HFFc6 (cell line): ENCODE results near the gene RBMS3. TPM values are rescaled to one million over a fixed set of nuclear protein-coding genes. Genes with fewer than 3 reads are reported as not detected.

Experiments
- DNase-seq: peaks from one replicate; pipeline ENCODE4 v3.0.0-alpha.2; 2018
- H3K27ac Mint-ChIP-seq: 2 replicates; pipeline ENCODE4 v1.8.0; 2020; ENCODE audit warnings: mild to moderate bottlenecking, mixed read lengths
- H3K27me3 Mint-ChIP-seq: 2 replicates; pipeline ENCODE4 v1.8.0; 2021; ENCODE audit warnings: mild to moderate bottlenecking, moderate library complexity, mixed read lengths; ENCODE audit not compliant: insufficient read depth
- H3K36me3 Mint-ChIP-seq: 2 replicates; pipeline ENCODE4 v1.8.0; 2021; ENCODE audit warnings: low read depth, mixed read lengths
- H3K4me1 Mint-ChIP-seq: 2 replicates; pipeline ENCODE4 v1.8.0; 2020; ENCODE audit warnings: low read depth, mixed read lengths
- H3K4me3 Mint-ChIP-seq: 2 replicates; pipeline ENCODE4 v1.8.0; 2020; ENCODE audit warnings: mild to moderate bottlenecking, moderate library complexity, mixed read lengths
- H3K9me3 Mint-ChIP-seq: 2 replicates; pipeline ENCODE4 v1.8.0; 2020; ENCODE audit warnings: mild to moderate bottlenecking, mixed read lengths
- total RNA-seq, 6 experiments: library from RNA; stranded (reverse); fragmentation: NEBNext Ultra II Directional; extraction: Animal tissue kit (Norgen Biotek cat#: 25700); gene quantifications; 2 replicates in 1 of 6; 3 replicates in 5 of 6; pipeline ENCODE4 v1.2.3, GENCODE V29; 2021
- TF ChIP-seq, protein P1 (sequence below): fragments of 200-600 bp; sonication (generic); IDR thresholded peaks from 2 replicates; pipeline ENCODE4 v1.5.0; 2021; ENCODE audit warnings: antibody characterized with exemption, mild to moderate bottlenecking

Gene RBMS3
- total RNA-seq, 6 experiments from 2014 or later: 22.8 to 46.9 (median 39.4) TPM

DNA sequence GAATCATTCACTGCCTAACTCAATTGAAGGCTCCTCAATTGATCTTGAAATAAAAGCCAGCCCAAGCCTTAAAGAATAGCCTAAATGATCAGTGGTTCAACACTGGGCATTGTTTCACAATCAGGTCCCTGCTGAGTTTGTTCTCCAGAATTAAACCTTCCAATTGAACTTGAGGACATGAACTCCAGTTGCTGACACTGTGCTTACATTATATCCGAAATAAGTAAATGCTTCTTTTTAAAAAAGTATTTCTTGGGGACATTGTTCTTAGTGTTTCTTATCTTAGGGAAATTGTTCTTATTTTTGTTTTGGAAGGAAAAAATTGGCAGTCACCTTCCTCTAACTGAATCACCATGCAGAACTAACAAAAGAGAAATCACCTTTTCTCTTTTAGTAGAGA, 450.2 kb downstream of the RBMS3 start:
- TF ChIP-seq, protein P1, sequence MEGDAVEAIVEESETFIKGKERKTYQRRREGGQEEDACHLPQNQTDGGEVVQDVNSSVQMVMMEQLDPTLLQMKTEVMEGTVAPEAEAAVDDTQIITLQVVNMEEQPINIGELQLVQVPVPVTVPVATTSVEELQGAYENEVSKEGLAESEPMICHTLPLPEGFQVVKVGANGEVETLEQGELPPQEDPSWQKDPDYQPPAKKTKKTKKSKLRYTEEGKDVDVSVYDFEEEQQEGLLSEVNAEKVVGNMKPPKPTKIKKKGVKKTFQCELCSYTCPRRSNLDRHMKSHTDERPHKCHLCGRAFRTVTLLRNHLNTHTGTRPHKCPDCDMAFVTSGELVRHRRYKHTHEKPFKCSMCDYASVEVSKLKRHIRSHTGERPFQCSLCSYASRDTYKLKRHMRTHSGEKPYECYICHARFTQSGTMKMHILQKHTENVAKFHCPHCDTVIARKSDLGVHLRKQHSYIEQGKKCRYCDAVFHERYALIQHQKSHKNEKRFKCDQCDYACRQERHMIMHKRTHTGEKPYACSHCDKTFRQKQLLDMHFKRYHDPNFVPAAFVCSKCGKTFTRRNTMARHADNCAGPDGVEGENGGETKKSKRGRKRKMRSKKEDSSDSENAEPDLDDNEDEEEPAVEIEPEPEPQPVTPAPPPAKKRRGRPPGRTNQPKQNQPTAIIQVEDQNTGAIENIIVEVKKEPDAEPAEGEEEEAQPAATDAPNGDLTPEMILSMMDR: no peak
- H3K27ac Mint-ChIP-seq: no peak overlapping the region
- DNase-seq: no peak
- peaks cover 32% of the 10 kb centered on the region for H3K36me3 Mint-ChIP-seq
- no peaks in the 10 kb centered on the region; the same call in 1 of the 2 replicates for H3K9me3 Mint-ChIP-seq
- no peak overlapping the region for H3K4me3 Mint-ChIP-seq
- H3K4me1 Mint-ChIP-seq: peaks cover 15% of the 10 kb centered on the region
- no peaks in the 10 kb centered on the region; the same call in 1 of the 2 replicates for H3K27me3 Mint-ChIP-seq

DNA sequence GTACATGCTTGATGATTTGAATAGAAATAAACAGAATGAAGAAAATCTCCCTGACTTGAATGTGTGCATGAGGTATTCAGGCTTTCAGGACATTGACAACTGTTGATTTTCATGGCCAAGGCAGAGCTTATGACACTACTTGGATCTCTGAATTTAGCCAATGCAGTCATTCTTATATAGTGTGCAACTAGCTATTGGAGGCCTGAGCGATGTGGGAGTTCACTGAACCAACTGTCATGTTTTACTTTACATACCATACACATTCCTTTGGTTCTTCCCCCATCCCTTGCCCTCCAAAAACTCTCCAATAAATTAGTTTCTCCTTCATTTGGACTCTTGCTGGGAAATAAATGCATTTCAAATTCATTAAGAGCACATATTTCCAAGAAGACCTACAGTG, 460.4 kb downstream of the RBMS3 start:
- TF ChIP-seq, protein P1: no peak
- Mint-ChIP-seq H3K27me3 (peaks cover 1% of the 10 kb centered on the region; the same call in 1 of the 2 replicates), H3K36me3 (peaks cover 19% of the 10 kb centered on the region), H3K9me3 (no peaks in the 10 kb centered on the region), H3K27ac (no peak overlapping the region), H3K4me1 (peaks cover 10% of the 10 kb centered on the region), H3K4me3 (no peak overlapping the region)
- DNase-seq: no peak

DNA sequence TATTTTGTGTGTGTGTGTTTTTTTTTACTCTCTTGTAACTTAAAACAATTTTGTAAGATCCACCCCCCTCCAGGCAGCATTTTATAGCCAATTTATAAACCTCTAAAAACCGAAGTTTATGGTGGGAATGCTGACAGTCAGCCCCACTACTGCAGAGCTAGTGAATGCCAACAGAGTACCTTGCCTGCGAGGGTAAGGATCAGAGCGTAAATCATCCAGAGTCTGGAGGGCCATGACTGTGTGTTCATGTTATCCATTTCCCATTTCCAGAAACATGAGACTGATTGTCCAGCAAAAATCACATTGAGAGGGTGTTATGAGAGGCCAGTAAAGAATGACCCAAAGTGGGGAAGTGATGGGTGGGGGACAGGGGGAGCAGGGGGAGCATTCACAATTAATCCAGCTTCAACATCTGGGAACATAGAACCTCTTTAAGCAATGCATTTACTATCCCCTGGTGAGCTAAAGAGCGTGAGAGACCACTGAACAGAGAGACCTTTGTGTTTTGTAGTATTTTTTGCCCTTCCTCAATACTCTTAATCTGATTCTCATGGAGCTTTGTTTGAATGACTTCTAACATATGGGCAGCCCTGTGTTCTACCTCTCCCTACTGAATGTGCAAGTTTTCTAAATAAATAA, 464.5 kb downstream of the RBMS3 start:
- Mint-ChIP-seq H3K27ac (no peak overlapping the region), H3K4me1 (peaks cover 14% of the 10 kb centered on the region), H3K36me3 (peaks cover 13% of the 10 kb centered on the region)

DNA sequence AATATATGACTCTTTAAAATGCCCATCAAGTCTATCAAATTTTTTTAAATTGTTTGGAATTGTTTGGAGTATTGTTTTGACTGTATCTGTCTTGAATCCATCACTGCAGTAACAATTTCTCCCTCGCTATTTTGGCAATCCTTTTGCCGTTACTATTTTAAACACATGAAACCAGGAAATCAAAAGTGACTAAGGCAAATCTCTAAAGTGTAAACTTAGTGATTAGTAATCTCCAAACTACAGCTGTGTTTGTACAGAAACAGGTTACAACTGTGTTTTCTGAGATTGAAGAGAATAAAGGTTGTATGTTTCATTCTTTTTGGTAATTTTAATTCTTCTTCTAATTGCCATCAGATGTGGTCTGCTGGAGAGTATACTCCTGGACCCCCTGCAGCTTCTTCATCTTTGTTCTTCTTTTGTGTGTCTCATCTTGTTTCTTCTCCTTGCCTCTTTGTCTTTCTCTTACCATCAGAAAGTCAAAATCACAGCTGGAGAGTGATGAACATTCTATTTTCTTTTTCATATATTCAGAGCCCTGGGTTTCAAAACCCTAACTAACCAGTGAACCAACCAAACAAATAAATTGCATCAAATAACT, 465.4 kb downstream of the RBMS3 start:
- Mint-ChIP-seq H3K4me3 (no peak overlapping the region), H3K9me3 (no peaks in the 10 kb centered on the region), H3K36me3 (peaks cover 5% of the 10 kb centered on the region), H3K27me3 (no peaks in the 10 kb centered on the region; the same call in 1 of the 2 replicates), H3K4me1 (peaks cover 10% of the 10 kb centered on the region), H3K27ac (no peak overlapping the region)
- TF ChIP-seq, protein P1: no peak
- DNase-seq: no peak

More for the DNA sequence above, 464.5 kb downstream of the RBMS3 start:
- TF ChIP-seq, protein P1: no peak
- Mint-ChIP-seq H3K9me3 (no peaks in the 10 kb centered on the region), H3K4me3 (no peak overlapping the region), H3K27me3 (no peaks in the 10 kb centered on the region; the same call in 1 of the 2 replicates)
- no peak for DNase-seq

DNA sequence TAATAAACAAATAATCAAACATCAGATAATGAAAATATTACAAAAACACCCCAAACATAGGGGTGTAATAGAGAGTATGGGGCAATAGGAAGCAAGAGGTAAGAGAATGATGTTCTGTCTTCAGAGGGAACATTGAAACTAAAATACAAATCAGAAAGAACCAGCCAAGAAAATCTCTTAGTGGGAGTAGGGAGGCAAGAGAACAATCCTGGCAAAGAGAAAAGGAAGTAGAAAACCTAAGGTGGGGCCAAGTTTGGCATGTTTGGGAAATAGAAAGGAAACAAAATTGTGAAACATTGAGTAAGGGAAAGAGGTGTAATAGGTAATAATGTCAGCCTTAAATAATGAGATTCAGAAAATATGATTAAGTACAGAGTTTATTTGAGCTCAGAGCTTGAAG, 467.1 kb downstream of the RBMS3 start:
- Mint-ChIP-seq H3K27me3 (no peaks in the 10 kb centered on the region; the same call in 1 of the 2 replicates), H3K4me1 (peaks cover 8% of the 10 kb centered on the region), H3K36me3 (no peaks in the 10 kb centered on the region), H3K27ac (no peak overlapping the region), H3K9me3 (no peaks in the 10 kb centered on the region), H3K4me3 (no peak overlapping the region)
- TF ChIP-seq, protein P1: no peak
- DNase-seq: no peak
